ENCODE results near the gene DCLK1.

DCLK1 gene

DNA sequence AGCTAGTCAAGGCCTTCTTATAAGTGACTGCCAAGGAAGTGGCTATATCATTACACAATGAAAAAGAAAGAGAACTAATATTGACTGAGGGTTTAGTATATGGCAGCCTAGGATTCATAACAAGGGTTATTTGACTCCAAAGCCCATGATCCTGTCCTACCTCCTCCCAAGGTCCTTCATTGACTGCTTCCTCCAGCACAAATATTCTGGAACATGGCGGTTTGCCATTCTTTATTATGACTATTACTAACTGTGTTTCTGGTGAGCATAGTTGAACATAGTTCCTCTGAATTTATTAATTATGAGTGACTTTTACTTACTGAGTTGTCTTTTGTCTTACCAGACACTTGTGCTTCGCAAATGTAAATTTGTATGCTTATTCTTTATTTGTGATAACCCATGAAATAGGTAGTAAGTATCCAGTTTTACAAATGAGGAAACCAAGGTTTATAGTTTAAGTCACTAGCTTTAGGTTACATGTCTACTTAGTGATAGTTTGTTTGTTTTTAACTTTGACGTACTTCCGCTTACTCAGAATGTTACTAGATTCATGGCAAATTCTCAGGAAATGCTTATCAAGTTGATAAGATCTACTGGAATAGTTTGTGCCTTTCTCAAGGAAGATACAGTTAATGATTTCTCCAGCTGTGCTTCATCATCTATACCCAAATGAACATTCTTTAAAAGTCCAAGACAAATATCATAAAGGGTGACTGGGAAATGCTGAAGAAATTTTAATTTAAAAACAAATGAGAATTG lies 15.5 kb upstream of the DCLK1 start:
- FAIRE-seq (no peak), DNase-seq (ENCODE audit: insufficient read length, low spot score) (no peak)
- no peak for TF ChIP-seq POLR2A (IDR thresholded peaks at IDR 0.05; ENCODE audit: low read depth, low read length)

DNA sequence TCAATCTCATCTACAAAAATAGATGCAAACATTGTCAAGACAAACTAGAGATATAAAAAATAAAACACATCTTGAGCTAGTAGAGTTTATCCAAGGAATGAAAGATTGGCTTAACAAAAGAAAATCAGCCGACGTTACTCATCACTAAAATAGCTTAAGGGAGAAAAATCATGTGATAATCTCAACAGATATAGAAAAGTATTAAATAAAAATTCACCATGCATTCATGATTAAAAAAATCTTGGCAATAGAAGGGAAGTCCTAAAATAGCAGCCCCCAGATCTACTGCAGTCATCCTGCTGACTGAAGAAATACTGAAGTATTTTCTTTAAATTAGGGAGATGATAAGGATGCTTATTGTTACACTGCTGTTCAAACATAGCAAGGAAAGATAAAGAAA lies 12.6 kb upstream of the DCLK1 start:
- TF ChIP-seq POLR2A (IDR thresholded peaks at IDR 0.05; ENCODE audit: low read depth, low read length) = no peak
- FAIRE-seq = no peak
- no peak for DNase-seq (ENCODE audit: insufficient read length, low spot score)

DNA sequence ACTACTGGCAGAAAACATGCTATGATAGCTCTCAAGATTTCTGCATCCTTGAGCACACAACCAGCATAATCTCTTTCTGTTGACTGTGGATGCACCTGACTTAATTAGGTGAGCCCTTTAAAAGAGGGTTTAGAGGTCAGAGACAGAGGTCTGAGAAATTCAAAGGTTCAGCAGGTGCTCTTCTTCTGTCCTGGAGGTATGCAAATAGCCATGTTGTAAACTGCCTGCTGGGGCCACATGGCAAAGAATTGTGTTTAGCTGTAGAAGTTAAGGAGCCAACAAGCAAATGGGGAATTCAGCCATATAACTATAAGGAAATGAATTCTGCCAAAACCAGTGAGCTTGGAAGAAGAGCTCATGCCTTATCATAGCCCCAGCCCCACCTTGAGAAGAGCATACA lies 11.6 kb upstream of the DCLK1 start:
- no peak for DNase-seq (ENCODE audit: insufficient read length, low spot score)
- no peak for TF ChIP-seq POLR2A (IDR thresholded peaks at IDR 0.05; ENCODE audit: low read depth, low read length)
- FAIRE-seq = no peak

DNA sequence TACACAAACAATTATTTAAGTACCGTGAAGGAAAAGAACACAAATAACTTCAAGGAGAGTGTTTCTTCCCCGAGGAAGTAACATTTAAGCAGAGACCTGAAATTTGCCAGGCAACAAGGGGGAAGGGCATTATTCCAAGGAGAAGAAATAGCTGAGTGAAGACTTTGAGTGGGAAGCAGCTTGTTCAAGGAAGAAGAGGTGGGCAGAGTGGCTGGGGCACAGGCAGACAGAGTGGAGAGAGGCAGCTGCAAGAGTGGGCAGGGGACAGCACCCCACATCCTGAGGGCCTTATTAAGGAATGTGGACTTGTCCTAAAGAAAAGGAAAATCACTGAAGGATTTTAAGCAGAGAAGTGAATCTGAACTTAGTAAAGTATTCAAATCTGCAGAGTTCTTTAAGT lies 4.7 kb upstream of the DCLK1 start:
- DNase-seq (ENCODE audit: insufficient read length, low spot score) (no peak), FAIRE-seq (no peak)
- TF ChIP-seq POLR2A (IDR thresholded peaks at IDR 0.05; ENCODE audit: low read depth, low read length) = no peak

DNA sequence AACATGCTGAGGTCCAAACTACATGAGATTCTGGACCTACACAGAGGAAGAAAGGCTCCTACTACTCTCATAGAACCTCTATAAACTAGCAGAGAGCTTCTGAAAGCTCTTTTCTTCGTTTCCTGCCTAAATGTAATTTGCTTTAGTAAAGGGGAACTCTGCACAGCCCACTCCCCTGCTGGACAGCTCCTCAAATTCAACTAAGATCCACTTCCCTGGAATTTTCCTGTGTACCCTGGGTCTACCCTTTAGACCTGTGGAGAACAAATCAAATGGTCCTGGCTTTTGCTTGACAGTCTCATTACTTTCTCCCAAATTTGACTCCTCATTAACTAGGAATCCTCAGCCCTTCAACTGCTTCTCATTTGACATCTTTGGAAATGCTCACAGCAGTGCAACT lies 3.5 kb upstream of the DCLK1 start:
- no peak for DNase-seq (ENCODE audit: insufficient read length, low spot score)
- TF ChIP-seq POLR2A (IDR thresholded peaks at IDR 0.05; ENCODE audit: low read depth, low read length) = no peak
- FAIRE-seq = no peak

DNA sequence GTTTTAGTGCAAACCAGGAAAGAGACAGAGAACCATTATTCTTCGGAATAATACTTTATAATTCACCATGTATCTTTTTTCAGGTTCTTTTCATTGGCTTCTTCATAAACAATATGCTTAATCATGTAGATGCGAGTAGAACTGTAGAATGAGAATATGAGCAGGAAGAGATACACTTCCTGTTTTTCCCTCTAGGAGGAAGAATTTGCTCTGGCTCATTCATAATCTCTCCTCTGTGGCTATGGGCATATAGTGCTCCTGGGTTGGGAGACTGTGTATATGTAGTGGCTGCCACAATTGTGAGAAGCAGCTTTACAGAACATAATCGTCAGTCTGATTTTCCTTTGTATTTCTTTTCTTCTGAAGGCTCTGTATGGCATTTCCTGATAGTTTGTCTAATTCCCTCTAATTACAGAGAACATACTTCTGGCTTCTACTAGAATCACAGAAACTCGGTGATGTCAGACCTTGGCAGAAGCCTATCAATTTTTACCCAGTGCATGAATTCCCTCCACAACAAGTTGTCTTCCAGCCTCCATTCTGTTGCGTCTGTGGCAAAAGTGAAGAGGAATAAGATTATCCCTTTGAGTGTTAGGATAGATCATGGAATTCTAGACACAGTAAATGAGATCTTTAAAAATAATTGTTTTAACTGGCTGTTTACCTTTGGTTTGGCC lies 2.9 kb upstream of the DCLK1 start:
- FAIRE-seq (no peak), DNase-seq (ENCODE audit: insufficient read length, low spot score) (no peak)
- TF ChIP-seq POLR2A (IDR thresholded peaks at IDR 0.05; ENCODE audit: low read depth, low read length) = no peak

DNA sequence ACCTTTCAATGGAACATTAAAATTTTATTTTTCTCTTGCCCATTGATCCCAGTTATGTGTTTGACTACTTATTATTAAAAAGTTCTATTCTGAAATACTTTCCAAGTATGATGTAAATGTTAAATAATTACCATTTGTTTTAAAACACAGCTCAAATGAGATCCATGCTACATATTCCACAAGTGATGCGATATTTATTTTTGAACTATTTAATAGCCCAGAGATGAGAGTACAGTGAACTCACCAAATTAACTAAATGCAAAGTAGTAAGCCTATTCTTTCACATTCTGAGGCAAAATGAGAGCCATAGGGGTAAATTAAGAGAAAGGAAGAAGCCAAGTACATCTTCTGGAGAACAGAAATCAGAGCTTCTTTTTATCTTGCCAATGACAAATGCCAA lies 1.2 kb upstream of the DCLK1 start:
- FAIRE-seq (no peak), DNase-seq (ENCODE audit: insufficient read length, low spot score) (no peak)

DNA sequence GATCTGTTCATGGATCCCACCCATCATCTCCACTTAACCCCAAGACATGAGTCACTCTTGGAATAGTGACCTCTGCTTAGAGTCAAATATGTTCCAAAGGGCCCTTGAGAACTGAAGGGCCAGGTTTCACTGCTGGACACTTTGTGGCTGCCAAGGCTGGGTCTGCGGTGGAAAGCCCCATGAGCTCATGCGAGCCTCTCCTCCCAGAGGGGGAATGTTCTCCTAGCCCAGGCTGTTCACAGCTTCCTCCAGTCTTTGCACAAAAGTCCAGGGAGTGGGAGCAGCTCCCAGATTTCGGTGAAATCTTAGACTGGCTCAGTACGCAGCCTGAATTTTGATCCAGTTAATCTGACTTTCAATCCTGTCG lies 732 bp upstream of the DCLK1 start:
- no peak for DNase-seq (ENCODE audit: insufficient read length, low spot score)
- no peak for TF ChIP-seq POLR2A (IDR thresholded peaks at IDR 0.05; ENCODE audit: low read depth, low read length)
- no peak for FAIRE-seq

More for the DNA sequence above, 1.2 kb upstream of the DCLK1 start:
- TF ChIP-seq POLR2A (IDR thresholded peaks at IDR 0.05; ENCODE audit: low read depth, low read length) = no peak

DNA sequence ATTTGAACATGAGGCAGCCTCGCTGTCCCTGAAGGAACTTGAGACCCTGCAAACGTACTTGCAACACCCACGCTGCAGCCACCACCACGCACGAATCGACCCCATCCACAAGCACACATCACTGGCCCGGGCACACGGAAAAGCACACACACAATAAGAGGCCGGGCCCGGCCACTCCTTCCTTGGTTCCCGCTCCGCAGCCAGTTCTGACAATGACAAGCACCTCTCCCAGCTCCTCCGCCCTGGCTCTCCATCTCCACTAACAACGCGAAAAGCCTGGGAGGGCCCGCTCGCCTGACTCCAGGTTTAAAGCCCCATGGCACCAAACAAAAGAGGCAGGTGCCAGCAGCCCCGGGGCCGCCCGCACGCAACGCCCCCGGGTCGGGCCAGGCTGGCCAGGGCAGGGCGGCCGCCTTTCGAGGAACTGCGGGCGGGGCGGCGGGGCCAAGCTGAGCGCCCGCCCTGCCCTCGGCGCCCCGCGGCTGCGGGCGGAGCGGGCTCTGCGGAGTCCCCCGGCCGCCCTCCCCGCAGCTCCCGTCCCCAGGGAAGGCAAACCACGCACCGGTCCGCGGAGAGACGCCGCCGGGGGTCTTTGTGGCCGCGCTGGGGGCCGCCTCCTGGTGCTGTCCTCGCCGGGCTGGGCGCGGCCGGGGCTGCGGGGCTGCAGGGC lies 495 bp downstream of the DCLK1 start:
- no peak for TF ChIP-seq POLR2A (IDR thresholded peaks at IDR 0.05; ENCODE audit: low read depth, low read length)
- DNase-seq (ENCODE audit: insufficient read length, low spot score) (no peak), FAIRE-seq (no peak)

DNA sequence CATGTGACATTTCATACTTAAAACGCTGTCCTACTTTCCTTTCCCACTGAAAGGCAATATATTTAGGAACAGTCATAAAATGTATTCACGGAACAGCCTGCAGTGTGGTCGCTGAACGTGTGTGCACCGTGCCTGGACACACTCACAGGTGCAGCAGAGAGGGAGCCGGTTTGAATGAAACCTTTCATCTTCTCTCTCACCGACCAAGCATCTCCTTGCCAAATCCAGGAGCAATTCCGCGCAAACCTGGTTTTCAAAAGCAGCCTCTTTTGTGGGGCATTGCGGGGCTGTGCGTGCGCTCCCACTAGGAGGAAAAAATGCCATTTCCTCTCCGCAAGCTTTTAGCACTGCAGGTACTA lies 1.0 kb downstream of the DCLK1 start:
- TF ChIP-seq POLR2A (IDR thresholded peaks at IDR 0.05; ENCODE audit: low read depth, low read length) = no peak
- DNase-seq (ENCODE audit: insufficient read length, low spot score) (no peak), FAIRE-seq (no peak)

DNA sequence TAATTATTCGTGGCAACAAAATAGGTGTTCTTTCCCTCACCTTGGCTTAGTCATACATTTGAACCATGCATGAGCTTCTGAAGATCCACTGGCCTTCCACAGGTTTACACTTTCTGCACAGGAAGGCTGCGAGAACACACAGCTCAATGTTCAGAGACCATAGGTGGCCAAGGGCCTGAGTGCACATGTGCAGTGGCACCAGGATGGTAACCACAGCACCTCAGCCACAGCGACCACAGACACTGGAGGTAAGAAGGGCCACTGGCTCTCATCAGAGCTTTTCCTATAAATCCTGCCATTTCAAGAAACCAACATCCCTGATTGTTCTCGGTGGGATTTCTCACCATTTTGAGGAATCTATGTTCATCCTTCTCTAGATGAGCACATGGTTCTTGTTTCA lies 1.6 kb downstream of the DCLK1 start:
- FAIRE-seq (no peak), DNase-seq (ENCODE audit: insufficient read length, low spot score) (no peak)
- no peak for TF ChIP-seq POLR2A (IDR thresholded peaks at IDR 0.05; ENCODE audit: low read depth, low read length)

DNA sequence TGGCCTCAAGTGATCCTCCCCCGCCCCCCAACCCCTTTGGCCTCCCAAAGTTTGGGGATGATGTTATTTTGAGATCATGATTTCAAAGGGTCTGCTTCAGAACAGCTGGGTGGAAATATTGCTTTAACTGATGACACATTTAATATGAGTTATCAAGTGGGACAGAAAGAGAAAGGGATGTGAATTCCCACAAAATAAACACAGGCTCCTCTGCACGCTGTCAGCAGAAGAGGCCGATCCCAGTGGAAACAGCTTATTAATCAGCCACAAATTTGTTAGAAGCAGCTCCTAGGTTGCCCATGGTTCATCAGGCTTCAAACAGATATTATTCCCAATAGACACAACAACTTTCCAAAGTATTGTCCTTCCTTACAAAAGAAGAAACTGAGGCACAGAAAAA lies 4.7 kb downstream of the DCLK1 start:
- DNase-seq (ENCODE audit: insufficient read length, low spot score) (no peak), FAIRE-seq (no peak)
- no peak for TF ChIP-seq POLR2A (IDR thresholded peaks at IDR 0.05; ENCODE audit: low read depth, low read length)

DNA sequence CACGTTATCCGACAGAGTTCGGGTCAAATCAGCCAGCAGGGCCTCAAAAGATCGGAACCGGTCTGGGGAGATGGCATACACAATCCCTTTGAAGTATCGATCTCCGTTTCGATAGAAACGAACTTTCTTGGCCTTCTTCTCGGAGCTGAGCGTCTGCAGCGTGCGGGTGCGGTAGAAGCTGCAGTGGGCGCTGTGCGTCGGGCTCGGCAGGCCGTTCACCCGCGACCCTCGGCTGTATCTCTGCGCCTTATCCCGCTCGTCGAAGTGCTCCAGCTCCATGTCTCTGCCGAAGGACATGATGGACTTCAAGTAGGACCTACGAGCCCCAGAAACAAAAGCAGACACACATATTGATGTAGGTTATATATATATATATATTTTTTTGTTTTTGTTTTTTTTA lies 5.3 kb downstream of the DCLK1 start:
- no peak for FAIRE-seq
- no peak for TF ChIP-seq POLR2A (IDR thresholded peaks at IDR 0.05; ENCODE audit: low read depth, low read length)

DNA sequence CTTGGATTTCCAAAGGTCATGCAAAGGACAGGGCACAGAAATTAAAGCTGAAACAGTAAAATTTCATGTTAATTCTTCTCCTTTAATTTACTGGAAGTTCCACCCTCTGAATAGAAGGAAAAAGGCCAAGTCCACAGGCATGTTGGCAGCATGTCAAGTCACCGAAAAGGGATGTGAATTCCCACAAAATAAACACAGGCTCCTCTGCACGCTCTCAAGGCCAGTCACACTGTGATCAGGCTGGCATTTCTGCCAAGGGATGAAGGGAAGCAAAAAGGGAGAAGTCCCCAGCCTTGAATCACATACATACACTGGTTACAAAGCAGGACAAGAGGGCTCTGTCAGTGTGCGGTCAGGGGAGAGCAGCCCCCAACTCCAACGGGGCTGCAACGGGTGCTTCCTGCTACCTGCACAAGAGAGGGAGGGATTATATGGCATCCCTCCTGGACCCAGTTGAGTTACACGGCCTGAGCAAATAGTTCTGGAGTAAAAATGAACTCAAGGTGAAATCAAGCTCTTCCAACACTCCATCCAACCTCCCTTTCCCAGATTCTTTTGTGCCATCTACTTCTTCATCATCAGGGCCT lies 6.9 kb downstream of the DCLK1 start:
- no peak for FAIRE-seq

More for the DNA sequence above, 5.3 kb downstream of the DCLK1 start:
- DNase-seq (ENCODE audit: insufficient read length, low spot score) = no peak

More for the DNA sequence above, 6.9 kb downstream of the DCLK1 start:
- no peak for DNase-seq (ENCODE audit: insufficient read length, low spot score)
- TF ChIP-seq POLR2A (IDR thresholded peaks at IDR 0.05; ENCODE audit: low read depth, low read length) = no peak

All from H54 (cell line).